NOMO-1 (cell line): ENCODE measurements around the gene L3MBTL2.

Source experiments
- DNase-seq, 2 experiments: peaks; one replicate each; lab custom pipeline; 2025; ENCODE audit not compliant: unreplicated experiment in 2 of 2; lab: John Stamatoyannopoulos, UW

L3MBTL2 gene

GRCh38 chr22:41264408-41264941 lies 59.4 kb downstream of the L3MBTL2 start:
- no peak for DNase-seq

DNA sequence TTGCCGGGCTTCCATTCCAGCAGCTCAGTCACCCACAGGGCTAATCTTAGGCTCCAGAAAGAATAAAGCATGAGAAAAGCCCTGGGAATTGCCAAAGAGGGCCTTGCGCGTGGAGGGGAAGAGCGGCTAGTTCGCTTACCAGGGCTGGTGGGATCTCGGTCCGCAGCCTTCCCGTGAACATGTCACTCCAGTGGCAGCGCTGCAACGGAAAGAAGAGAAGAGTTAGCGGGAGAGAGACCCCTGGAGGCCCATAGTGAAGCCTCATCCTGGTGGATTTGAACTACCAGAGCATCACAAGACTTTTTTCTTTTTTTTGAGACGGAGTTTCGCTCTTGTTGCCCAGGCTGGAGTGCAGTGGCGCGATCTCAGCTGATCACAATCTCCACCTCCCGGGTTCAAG lies 62.8 kb downstream of the L3MBTL2 start:
- no peak for DNase-seq

DNA sequence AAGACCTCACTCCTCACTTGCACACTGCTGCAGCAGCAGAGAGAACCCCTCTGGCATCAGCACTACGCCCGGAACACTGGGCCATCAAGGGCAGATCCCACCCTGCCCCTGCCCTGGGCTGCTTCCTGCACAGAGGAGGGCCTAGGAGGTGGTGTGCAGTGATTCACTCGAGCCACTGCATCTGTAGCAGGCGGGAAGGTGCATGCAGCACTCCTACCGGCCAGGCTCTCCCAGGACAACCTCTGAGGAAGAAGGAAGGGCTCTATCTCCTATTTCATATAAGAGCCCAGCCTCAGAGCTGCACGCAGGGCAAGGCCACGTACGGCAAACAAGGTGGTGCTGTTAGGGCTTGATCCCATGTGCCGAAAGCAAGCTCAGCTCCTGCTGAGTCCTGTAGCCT lies 66.7 kb downstream of the L3MBTL2 start:
- no peak for DNase-seq

DNA sequence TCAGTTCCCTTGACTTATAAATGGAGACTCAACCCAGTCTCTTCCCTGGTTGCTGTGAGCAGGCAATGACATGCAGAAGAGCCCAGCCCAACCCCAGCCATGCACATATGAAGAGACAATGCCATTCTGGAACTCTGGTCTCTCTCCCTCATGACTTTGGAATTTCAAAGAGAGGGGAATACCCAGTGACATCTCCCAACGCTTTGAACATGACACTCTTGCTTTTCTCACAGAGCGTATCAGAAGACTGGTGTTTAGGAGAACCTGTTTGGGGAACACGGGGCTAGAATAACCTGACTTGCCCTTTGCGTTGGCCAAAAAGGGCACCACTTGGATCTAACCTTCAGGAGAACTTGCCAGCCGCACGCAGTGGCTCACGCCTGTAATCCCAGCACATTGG lies 68.0 kb downstream of the L3MBTL2 start:
- DNase-seq = no peak

GRCh38 chr22:41274856-41275255 lies 69.7 kb downstream of the L3MBTL2 start:
- DNase-seq = no peak

- no peak for DNase-seq
Observed at GRCh38 chr22:41280065-41280464, 75.0 kb downstream of the L3MBTL2 start.

- no peak for DNase-seq
Observed at GRCh38 chr22:41280854-41281253, 75.7 kb downstream of the L3MBTL2 start.
